ENCODE data around the gene COX19. TPM values are rescaled to one million over a fixed set of nuclear protein-coding genes. Genes with fewer than 3 reads are reported as not detected.
A peak's percentile ranks its signal among the peaks of the same experiment; 100 is the strongest.
"Not testable (repeated sequence)": the region's sequence is repeated elsewhere in the genome, so short reads cannot be mapped to it uniquely, and the experiment has no call there.

Gene COX19
- total RNA-seq, 1 donor from 2014 or later, result 10.8 TPM

GRCh38 chr7:926061-927030 is 49.0 kb downstream of the COX19 start:
- no peaks in the 10 kb centered on the region for H3K27me3 ChIP-seq
- no peaks in the 10 kb centered on the region for H3K9me3 ChIP-seq
- H3K4me3 ChIP-seq, result no peak overlapping the region
- no peaks in the 10 kb centered on the region for H3K36me3 ChIP-seq
- no peak for DNase-seq (ENCODE audit: extremely low spot score in 2 of 2)
- TF ChIP-seq POLR2AphosphoS5 (IDR thresholded peaks at IDR 0.05; ENCODE audit: insufficient read depth in 1 of 2, low read depth in 1 of 2) (no peak), POLR2A (IDR thresholded peaks at IDR 0.05) (no peak)
- TF ChIP-seq, protein P1, sequence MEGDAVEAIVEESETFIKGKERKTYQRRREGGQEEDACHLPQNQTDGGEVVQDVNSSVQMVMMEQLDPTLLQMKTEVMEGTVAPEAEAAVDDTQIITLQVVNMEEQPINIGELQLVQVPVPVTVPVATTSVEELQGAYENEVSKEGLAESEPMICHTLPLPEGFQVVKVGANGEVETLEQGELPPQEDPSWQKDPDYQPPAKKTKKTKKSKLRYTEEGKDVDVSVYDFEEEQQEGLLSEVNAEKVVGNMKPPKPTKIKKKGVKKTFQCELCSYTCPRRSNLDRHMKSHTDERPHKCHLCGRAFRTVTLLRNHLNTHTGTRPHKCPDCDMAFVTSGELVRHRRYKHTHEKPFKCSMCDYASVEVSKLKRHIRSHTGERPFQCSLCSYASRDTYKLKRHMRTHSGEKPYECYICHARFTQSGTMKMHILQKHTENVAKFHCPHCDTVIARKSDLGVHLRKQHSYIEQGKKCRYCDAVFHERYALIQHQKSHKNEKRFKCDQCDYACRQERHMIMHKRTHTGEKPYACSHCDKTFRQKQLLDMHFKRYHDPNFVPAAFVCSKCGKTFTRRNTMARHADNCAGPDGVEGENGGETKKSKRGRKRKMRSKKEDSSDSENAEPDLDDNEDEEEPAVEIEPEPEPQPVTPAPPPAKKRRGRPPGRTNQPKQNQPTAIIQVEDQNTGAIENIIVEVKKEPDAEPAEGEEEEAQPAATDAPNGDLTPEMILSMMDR (IDR thresholded peaks at IDR 0.05), result no peak
- no peak overlapping the region for H3K27ac ChIP-seq
- peaks cover 3% of the 10 kb centered on the region for H3K4me1 ChIP-seq
- intact Hi-C loops (cut with DNase I), result no loop called here

GRCh38 chr7:925601-926000 is 49.7 kb downstream of the COX19 start:
- no peak for DNase-seq (ENCODE audit: extremely low spot score in 2 of 2)
- intact Hi-C loops (cut with DNase I), result no loop called here
- H3K4me1 ChIP-seq, result peaks cover 3% of the 10 kb centered on the region

DNA sequence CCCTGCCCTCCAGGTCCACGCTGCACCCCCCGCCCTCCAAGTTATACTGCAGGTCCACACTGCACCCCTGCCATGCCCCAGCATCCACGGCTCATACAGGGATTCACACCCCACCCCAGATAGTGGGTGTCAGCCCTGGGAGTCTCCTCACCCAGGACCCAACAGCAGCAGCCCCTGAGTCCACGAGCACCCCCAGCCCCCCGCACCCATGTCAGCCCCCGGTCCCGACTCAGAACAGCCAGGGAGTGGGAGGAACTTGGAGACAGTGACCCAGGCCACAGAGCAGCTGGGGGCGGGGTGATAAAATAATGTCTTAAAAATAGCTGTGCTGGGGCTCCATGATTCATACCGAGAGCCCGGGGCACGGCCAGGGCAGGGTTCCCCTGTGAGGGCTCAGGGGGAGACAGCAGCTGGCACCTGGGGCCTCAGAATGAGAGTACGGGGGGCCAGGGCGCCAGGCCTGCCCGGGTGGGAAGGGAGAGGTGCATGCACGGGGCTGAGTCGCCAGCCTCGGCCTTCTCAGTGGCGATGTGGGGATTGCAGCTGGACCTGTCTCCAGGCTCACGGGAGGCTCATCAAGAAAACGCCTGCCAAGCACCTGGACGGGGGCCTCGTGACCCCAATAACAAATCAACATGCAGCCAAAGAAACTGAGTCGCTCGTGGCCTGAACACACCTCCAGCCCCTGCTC is 50.7 kb downstream of the COX19 start:
- no peaks in the 10 kb centered on the region for H3K27me3 ChIP-seq
- DNase-seq (ENCODE audit: extremely low spot score in 2 of 2), result no peak
- peak overlapping the region; percentile 27 for H3K27ac ChIP-seq
- no peaks in the 10 kb centered on the region for H3K36me3 ChIP-seq
- no peak overlapping the region for H3K4me3 ChIP-seq
- TF ChIP-seq POLR2AphosphoS5 (IDR thresholded peaks at IDR 0.05; ENCODE audit: insufficient read depth in 1 of 2, low read depth in 1 of 2), result no peak
- no peak for TF ChIP-seq POLR2A (IDR thresholded peaks at IDR 0.05)
- TF ChIP-seq, protein P1 (IDR thresholded peaks at IDR 0.05), result no peak
- H3K4me1 ChIP-seq, result peaks cover 3% of the 10 kb centered on the region
- H3K9me3 ChIP-seq, result no peaks in the 10 kb centered on the region
- intact Hi-C loops (cut with DNase I), result no loop called here

More at GRCh38 chr7:925601-926000, 49.7 kb downstream of the COX19 start:
- Histone ChIP-seq H3K9me3 (no peaks in the 10 kb centered on the region), H3K36me3 (no peaks in the 10 kb centered on the region), H3K27ac (no peak overlapping the region), H3K27me3 (no peaks in the 10 kb centered on the region), H3K4me3 (no peak overlapping the region)
- TF ChIP-seq, protein P1 (IDR thresholded peaks at IDR 0.05), result no peak
- TF ChIP-seq POLR2A (IDR thresholded peaks at IDR 0.05) (no peak), POLR2AphosphoS5 (IDR thresholded peaks at IDR 0.05; ENCODE audit: insufficient read depth in 1 of 2, low read depth in 1 of 2) (no peak)

DNA sequence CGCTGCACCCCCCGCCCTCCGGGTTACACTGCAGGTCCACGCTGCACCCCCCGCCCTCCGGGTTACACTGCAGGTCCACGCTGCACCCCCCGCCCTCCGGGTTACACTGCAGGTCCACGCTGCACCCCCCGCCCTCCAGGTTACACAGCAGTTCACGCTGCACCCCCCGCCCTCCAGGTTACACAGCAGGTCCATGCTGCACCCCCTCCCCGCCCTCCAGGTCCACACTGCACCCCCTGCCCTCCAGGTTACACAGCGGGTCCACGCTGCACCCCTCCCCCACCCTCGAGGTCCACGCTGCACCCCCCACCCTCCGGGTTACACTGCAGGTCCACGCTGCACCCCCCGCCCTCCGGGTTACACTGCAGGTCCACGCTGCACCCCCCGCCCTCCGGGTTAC is 51.3 kb downstream of the COX19 start:
- H3K27ac ChIP-seq; H3K36me3 ChIP-seq; H3K27me3 ChIP-seq; DNase-seq (ENCODE audit: extremely low spot score in 2 of 2); intact Hi-C loops (cut with DNase I); H3K4me3 ChIP-seq; H3K9me3 ChIP-seq; H3K4me1 ChIP-seq: not testable (repeated sequence)

GRCh38 chr7:923108-924041 is 52.0 kb downstream of the COX19 start:
- Histone ChIP-seq H3K27ac (no peak overlapping the region), H3K27me3 (no peaks in the 10 kb centered on the region), H3K9me3 (no peaks in the 10 kb centered on the region), H3K4me1 (peaks cover 3% of the 10 kb centered on the region), H3K36me3 (no peaks in the 10 kb centered on the region), H3K4me3 (peak overlapping the region in 1 of 2 donors; percentile 16)
- intact Hi-C loops (cut with DNase I), result no loop called here
- peak in 1 of 2 donors; percentile 52 for TF ChIP-seq POLR2AphosphoS5 (IDR thresholded peaks at IDR 0.05; ENCODE audit: insufficient read depth in 1 of 2, low read depth in 1 of 2)
- no peak for TF ChIP-seq POLR2A (IDR thresholded peaks at IDR 0.05)
- TF ChIP-seq, protein P1 (IDR thresholded peaks at IDR 0.05), result no peak
- no peak for DNase-seq (ENCODE audit: extremely low spot score in 2 of 2)
